ENCODE data around the gene ABCA4.
"Not testable (repeated sequence)": the region's sequence is repeated elsewhere in the genome, so short reads cannot be mapped to it uniquely, and the experiment has no call there.

The ABCA4 gene

DNA sequence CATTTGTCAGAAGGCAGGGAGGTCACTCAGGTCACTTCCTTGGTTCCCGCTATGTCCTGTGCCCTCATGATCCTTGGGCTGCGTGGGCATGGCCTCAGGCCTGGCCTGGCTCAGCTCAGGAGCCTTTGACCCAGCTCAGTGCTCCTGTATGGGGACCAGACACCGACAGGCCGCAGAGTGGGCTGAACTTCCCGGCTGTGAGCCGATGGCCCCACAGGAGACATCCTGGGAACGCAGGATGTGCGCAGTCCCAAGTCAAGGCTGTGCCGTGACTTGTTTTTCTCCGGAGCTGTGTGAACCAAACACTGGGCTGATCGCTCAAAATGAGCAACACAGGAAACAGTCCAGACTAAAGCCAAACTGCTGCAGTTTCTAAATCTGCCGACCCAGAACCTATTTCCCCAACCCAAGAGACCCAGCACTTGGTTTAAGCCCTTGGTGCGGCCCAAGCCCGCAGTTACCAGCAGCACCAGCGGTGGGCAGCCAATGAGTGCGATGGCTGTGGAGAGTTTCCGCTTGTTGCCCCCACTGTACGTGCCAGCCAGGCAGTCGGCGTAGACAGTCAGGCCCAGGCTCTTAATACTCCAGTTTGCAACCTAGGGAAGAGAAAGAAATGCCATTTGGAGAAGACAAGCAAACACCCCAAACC is 119.4 kb downstream of the ABCA4 start:
- H3K4me3 ChIP-seq, result no peak overlapping the region
- H3K27ac ChIP-seq, result no peak overlapping the region
- DNase-seq (ENCODE audit: low spot score), result peak; percentile 64
- TF ChIP-seq, protein P1, sequence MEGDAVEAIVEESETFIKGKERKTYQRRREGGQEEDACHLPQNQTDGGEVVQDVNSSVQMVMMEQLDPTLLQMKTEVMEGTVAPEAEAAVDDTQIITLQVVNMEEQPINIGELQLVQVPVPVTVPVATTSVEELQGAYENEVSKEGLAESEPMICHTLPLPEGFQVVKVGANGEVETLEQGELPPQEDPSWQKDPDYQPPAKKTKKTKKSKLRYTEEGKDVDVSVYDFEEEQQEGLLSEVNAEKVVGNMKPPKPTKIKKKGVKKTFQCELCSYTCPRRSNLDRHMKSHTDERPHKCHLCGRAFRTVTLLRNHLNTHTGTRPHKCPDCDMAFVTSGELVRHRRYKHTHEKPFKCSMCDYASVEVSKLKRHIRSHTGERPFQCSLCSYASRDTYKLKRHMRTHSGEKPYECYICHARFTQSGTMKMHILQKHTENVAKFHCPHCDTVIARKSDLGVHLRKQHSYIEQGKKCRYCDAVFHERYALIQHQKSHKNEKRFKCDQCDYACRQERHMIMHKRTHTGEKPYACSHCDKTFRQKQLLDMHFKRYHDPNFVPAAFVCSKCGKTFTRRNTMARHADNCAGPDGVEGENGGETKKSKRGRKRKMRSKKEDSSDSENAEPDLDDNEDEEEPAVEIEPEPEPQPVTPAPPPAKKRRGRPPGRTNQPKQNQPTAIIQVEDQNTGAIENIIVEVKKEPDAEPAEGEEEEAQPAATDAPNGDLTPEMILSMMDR (IDR thresholded peaks at IDR 0.05), result no peak

- Histone ChIP-seq H3K27ac (no peak overlapping the region), H3K4me3 (no peak overlapping the region)
- DNase-seq (ENCODE audit: low spot score), result peak; percentile 40
- TF ChIP-seq, protein P1 (IDR thresholded peaks at IDR 0.05), result no peak
These were observed 120.3 kb downstream of the ABCA4 start for GRCh38 chr1:94000510-94001282.

GRCh38 chr1:93999840-94000415 is 121.0 kb downstream of the ABCA4 start:
- DNase-seq (ENCODE audit: low spot score), result no peak
- TF ChIP-seq, protein P1 (IDR thresholded peaks at IDR 0.05), result no peak
- H3K4me3 ChIP-seq, result no peak overlapping the region
- H3K27ac ChIP-seq, result no peak overlapping the region

GRCh38 chr1:93998532-93998931 is 122.4 kb downstream of the ABCA4 start:
- H3K4me3 ChIP-seq; H3K27ac ChIP-seq; DNase-seq (ENCODE audit: low spot score): not testable (repeated sequence)

- TF ChIP-seq, protein P1 (IDR thresholded peaks at IDR 0.05), result no peak
- no peak overlapping the region for H3K4me3 ChIP-seq
- no peak for DNase-seq (ENCODE audit: low spot score)
- no peak overlapping the region for H3K27ac ChIP-seq
These were observed 123.2 kb downstream of the ABCA4 start for GRCh38 chr1:93997756-93998155.

- no peak overlapping the region for H3K27ac ChIP-seq
- TF ChIP-seq, protein P1 (IDR thresholded peaks at IDR 0.05), result no peak
- no peak overlapping the region for H3K4me3 ChIP-seq
- no peak for DNase-seq (ENCODE audit: low spot score)
These were observed 125.0 kb downstream of the ABCA4 start for GRCh38 chr1:93995837-93996536.

GRCh38 chr1:93993731-93994130 is 127.2 kb downstream of the ABCA4 start:
- no peak overlapping the region for H3K27ac ChIP-seq
- no peak overlapping the region for H3K4me3 ChIP-seq
- DNase-seq (ENCODE audit: low spot score), result no peak
- TF ChIP-seq, protein P1 (IDR thresholded peaks at IDR 0.05), result no peak
